ENCODE data around the gene SCUBE1. TPM values are rescaled to one million over a fixed set of nuclear protein-coding genes. Genes with fewer than 3 reads are reported as not detected.

SCUBE1 gene
- total RNA-seq, 1 donor from 2014 or later: 0.91 TPM

DNA sequence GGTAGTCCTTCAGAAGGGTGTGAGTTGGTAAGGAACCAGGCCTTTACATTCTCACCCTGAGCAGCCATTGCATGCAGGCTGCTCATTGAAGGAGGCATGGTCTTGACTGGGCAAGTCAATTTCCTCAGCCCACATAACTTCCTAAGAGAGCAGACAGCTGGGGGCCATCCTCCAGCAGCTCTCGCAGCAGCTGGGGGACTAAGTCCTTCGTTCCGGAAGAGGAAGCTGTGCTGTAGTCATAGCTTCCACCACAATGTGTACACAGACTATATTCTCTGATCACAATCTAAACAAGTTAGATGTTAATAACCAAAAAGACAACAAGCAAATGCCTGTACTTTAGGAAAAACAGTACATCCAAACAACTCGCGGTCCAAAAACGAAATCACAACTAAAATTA is 38.5 kb upstream of the SCUBE1 start:
- Mint-ChIP-seq H3K27me3 (ENCODE audit: unreplicated experiment) (peaks cover 71% of the 10 kb centered on the region), H3K4me3 (ENCODE audit: unreplicated experiment) (no peak overlapping the region), H3K9me3 (ENCODE audit: unreplicated experiment) (no peaks in the 10 kb centered on the region), H3K36me3 (ENCODE audit: unreplicated experiment) (no peaks in the 10 kb centered on the region), H3K4me1 (ENCODE audit: unreplicated experiment) (peaks cover 12% of the 10 kb centered on the region), H3K27ac (ENCODE audit: unreplicated experiment) (no peak overlapping the region)
- TF ChIP-seq, protein P1, sequence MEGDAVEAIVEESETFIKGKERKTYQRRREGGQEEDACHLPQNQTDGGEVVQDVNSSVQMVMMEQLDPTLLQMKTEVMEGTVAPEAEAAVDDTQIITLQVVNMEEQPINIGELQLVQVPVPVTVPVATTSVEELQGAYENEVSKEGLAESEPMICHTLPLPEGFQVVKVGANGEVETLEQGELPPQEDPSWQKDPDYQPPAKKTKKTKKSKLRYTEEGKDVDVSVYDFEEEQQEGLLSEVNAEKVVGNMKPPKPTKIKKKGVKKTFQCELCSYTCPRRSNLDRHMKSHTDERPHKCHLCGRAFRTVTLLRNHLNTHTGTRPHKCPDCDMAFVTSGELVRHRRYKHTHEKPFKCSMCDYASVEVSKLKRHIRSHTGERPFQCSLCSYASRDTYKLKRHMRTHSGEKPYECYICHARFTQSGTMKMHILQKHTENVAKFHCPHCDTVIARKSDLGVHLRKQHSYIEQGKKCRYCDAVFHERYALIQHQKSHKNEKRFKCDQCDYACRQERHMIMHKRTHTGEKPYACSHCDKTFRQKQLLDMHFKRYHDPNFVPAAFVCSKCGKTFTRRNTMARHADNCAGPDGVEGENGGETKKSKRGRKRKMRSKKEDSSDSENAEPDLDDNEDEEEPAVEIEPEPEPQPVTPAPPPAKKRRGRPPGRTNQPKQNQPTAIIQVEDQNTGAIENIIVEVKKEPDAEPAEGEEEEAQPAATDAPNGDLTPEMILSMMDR (IDR thresholded peaks at IDR 0.05): no peak
- no peak for DNase-seq (ENCODE audit: extremely low spot score, unreplicated experiment)

DNA sequence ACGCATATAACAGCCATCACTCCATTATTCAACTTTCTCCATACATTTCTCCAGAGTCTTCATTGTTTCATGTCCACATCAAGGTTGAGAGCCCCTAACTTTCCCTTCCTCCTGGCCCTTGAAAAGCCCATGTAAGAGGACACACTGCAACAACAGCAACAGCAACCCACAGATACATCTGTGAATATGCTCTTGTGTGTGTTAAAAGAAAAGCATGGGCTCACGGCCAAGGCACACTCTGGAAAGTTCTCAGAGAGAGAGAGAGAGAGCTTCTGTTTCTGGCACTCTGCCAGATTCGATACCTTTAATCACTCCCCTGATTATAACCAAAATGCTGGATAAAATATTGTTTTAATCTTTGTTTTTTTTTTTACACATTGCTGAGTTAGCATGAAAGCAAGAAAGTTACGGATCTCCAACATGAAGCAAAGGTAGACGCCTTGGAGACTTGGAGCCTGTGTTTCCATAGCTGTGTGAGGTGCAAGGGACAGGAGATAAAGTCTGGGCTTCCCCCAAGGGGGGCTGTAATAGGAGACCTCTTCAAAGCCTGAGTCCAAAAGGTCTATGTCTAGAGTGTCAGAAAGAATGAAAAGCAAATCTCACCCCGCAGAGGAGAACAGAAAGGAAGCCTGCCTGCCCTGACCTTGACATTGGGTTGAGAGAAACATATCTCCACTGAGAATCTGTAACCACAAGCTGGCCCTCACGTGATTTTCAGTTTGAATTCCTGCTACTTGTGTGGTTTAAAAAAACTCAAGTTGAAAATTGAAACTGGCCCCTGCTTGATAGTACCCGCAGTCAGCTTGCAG is 34.9 kb upstream of the SCUBE1 start:
- TF ChIP-seq, protein P1 (IDR thresholded peaks at IDR 0.05): no peak
- Mint-ChIP-seq H3K27ac (ENCODE audit: unreplicated experiment) (no peak overlapping the region), H3K36me3 (ENCODE audit: unreplicated experiment) (no peaks in the 10 kb centered on the region), H3K9me3 (ENCODE audit: unreplicated experiment) (peaks cover 6% of the 10 kb centered on the region), H3K4me1 (ENCODE audit: unreplicated experiment) (peaks cover 12% of the 10 kb centered on the region), H3K4me3 (ENCODE audit: unreplicated experiment) (no peak overlapping the region), H3K27me3 (ENCODE audit: unreplicated experiment) (peaks cover 59% of the 10 kb centered on the region)
- no peak for DNase-seq (ENCODE audit: extremely low spot score, unreplicated experiment)

DNA sequence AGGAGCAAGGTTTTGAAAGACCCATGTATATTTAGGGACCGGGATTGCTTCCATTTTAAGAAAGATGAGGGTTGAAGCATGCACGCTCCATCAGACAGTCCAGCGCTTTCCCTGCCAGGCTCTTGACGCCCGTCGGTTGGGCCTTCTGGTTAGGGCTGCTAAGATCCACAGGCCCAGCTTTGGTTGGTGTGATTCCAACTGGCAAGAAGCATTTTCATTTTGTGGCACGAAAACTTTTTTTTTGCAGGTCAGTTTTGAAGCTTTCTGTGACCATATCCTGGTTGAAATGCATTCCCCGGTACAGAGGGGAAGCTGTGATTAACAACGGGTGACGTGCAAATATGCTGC is 34.4 kb upstream of the SCUBE1 start:
- TF ChIP-seq, protein P1 (IDR thresholded peaks at IDR 0.05): no peak
- no peak for DNase-seq (ENCODE audit: extremely low spot score, unreplicated experiment)
- Mint-ChIP-seq H3K36me3 (ENCODE audit: unreplicated experiment) (no peaks in the 10 kb centered on the region), H3K27me3 (ENCODE audit: unreplicated experiment) (peaks cover 59% of the 10 kb centered on the region), H3K4me1 (ENCODE audit: unreplicated experiment) (peaks cover 12% of the 10 kb centered on the region), H3K27ac (ENCODE audit: unreplicated experiment) (no peak overlapping the region), H3K9me3 (ENCODE audit: unreplicated experiment) (peaks cover 6% of the 10 kb centered on the region), H3K4me3 (ENCODE audit: unreplicated experiment) (no peak overlapping the region)

DNA sequence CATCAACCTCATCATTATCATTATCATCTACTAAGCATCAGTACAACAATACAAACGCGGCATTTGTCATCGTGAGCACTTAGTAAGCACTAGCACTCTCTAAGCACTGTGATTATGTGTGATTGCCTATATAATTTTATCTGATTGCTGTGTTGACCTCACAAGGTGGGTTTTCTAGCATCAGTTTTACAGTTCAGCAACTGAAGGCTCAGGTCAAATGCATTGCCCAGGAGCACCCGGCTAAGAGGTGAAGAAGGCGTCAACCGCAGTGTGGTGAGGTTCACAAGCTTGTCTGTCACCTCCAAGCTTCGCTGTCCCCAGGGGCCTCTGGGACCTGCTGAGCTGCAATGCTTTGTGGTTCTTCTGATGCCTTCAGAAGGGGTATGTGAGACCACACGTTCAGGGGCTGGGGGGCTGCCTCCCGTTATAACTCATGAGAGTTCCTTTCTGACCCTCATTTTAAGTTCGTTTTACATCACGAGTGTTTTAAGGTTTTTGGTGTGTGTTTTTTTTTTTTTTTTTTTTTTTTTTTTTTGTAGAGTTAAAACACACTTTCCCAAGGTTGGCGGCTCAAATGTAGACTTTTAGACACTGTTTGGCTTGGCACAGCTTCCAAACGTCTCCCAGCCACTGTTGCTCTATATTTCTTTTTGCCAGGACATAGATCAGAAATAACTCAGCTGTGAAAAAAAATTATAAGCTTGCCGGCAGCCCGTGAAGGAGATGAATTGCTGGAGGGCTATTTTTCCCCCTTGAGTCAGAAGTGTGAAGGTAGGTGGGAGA is 33.8 kb upstream of the SCUBE1 start:
- H3K4me1 Mint-ChIP-seq (ENCODE audit: unreplicated experiment): peaks cover 12% of the 10 kb centered on the region
- no peak overlapping the region for H3K27ac Mint-ChIP-seq (ENCODE audit: unreplicated experiment)
- peaks cover 56% of the 10 kb centered on the region for H3K27me3 Mint-ChIP-seq (ENCODE audit: unreplicated experiment)
- H3K36me3 Mint-ChIP-seq (ENCODE audit: unreplicated experiment): no peaks in the 10 kb centered on the region
- DNase-seq (ENCODE audit: extremely low spot score, unreplicated experiment): no peak
- TF ChIP-seq, protein P1 (IDR thresholded peaks at IDR 0.05): no peak
- H3K9me3 Mint-ChIP-seq (ENCODE audit: unreplicated experiment): peaks cover 6% of the 10 kb centered on the region
- H3K4me3 Mint-ChIP-seq (ENCODE audit: unreplicated experiment): no peak overlapping the region

DNA sequence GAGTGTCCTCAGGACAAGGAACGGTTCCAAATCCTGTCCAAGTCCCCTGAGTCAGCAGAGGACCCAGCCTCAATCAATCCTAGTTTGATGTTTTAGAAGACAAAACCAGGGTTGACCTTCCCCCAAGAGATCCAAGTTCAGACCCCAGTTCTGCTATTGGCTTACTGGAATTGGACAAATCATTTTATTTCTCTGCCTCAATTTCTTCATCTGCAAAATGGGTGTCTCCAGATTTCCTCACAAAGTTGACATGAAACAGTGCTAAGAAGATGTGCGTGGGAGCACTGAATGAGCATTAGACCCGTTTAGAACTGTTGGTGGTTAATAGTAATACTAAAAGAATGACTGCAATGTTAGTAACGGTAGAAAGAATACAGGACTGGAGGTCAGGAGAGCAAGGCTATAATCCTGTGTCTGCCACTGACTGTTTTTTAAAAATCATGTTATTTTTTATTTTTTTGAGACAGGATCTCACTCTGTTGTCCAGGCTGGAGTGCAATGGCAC is 32.8 kb upstream of the SCUBE1 start:
- TF ChIP-seq, protein P1 (IDR thresholded peaks at IDR 0.05): no peak
- H3K4me1 Mint-ChIP-seq (ENCODE audit: unreplicated experiment): peaks cover 12% of the 10 kb centered on the region
- H3K36me3 Mint-ChIP-seq (ENCODE audit: unreplicated experiment): no peaks in the 10 kb centered on the region
- H3K27ac Mint-ChIP-seq (ENCODE audit: unreplicated experiment): no peak overlapping the region
- DNase-seq (ENCODE audit: extremely low spot score, unreplicated experiment): no peak
- peaks cover 6% of the 10 kb centered on the region for H3K9me3 Mint-ChIP-seq (ENCODE audit: unreplicated experiment)
- H3K27me3 Mint-ChIP-seq (ENCODE audit: unreplicated experiment): peaks cover 54% of the 10 kb centered on the region
- H3K4me3 Mint-ChIP-seq (ENCODE audit: unreplicated experiment): no peak overlapping the region
